NCI-H510A (cell line): ENCODE results near the gene IP6K2.
"Not testable (repeated sequence)": the region's sequence is repeated elsewhere in the genome, so short reads cannot be mapped to it uniquely, and the experiment has no call there.

Experiments used
- DNase-seq: peaks from one replicate; lab custom pipeline; 2025; lab: John Stamatoyannopoulos, UW

IP6K2 gene

GRCh38 chr3:48725185-48725855 lies 8.3 kb upstream of the IP6K2 start:
- DNase-seq: not testable (repeated sequence)

GRCh38 chr3:48723725-48724124 lies 6.7 kb upstream of the IP6K2 start:
- DNase-seq: no peak

- not testable (repeated sequence) for DNase-seq
Measured at GRCh38 chr3:48723293-48723692, 6.3 kb upstream of the IP6K2 start.

- DNase-seq: no peak
Measured at GRCh38 chr3:48716508-48716981, 476 bp downstream of the IP6K2 start.

- no peak for DNase-seq
Measured at GRCh38 chr3:48715174-48715800, 1.7 kb downstream of the IP6K2 start.

- DNase-seq: no peak
Measured at GRCh38 chr3:48711727-48712126, 5.3 kb downstream of the IP6K2 start.

- DNase-seq: no peak
Measured at GRCh38 chr3:48709051-48709461, 8.0 kb downstream of the IP6K2 start.

- DNase-seq: no peak
Measured at GRCh38 chr3:48708481-48708889, 8.5 kb downstream of the IP6K2 start.

- DNase-seq: no peak
Measured at GRCh38 chr3:48707157-48707556, 9.9 kb downstream of the IP6K2 start.

GRCh38 chr3:48702320-48702920 lies 14.6 kb downstream of the IP6K2 start:
- no peak for DNase-seq

- DNase-seq: no peak
Measured at GRCh38 chr3:48700731-48701405, 16.2 kb downstream of the IP6K2 start.

- DNase-seq: no peak
Measured at GRCh38 chr3:48698891-48699290, 18.1 kb downstream of the IP6K2 start.

GRCh38 chr3:48697952-48698351 lies 19.1 kb downstream of the IP6K2 start:
- no peak for DNase-seq

GRCh38 chr3:48696601-48697000 lies 20.4 kb downstream of the IP6K2 start:
- no peak for DNase-seq

GRCh38 chr3:48696156-48696555 lies 20.9 kb downstream of the IP6K2 start:
- DNase-seq: no peak

GRCh38 chr3:48695393-48695753 lies 21.6 kb downstream of the IP6K2 start:
- DNase-seq: no peak

- no peak for DNase-seq
Measured at GRCh38 chr3:48694610-48695392, 22.2 kb downstream of the IP6K2 start.

GRCh38 chr3:48693826-48694225 lies 23.2 kb downstream of the IP6K2 start:
- DNase-seq: no peak

GRCh38 chr3:48692551-48692950 lies 24.5 kb downstream of the IP6K2 start:
- no peak for DNase-seq

GRCh38 chr3:48690846-48691458 lies 26.1 kb downstream of the IP6K2 start:
- DNase-seq: no peak

- DNase-seq: no peak
Measured at GRCh38 chr3:48689384-48689783, 27.6 kb downstream of the IP6K2 start.

GRCh38 chr3:48688737-48689075 lies 28.3 kb downstream of the IP6K2 start:
- no peak for DNase-seq
